Liver (tissue), 3 donors: ENCODE results near the gene CCDC51.
"Not testable (repeated sequence)": the region's sequence is repeated elsewhere in the genome, so short reads cannot be mapped to it uniquely, and the experiment has no call there.

ENCODE experiments used
- GABPA ChIP-seq, 2 donors: IDR thresholded peaks in 1 of 2; conservative IDR thresholded peaks in 1 of 2; 2 replicates each; pipeline ENCODE4 v1.6.1; 2016; ENCODE audit warnings: antibody characterized with exemption in 2 of 2, mild to moderate bottlenecking in 1 of 2, moderate library complexity in 1 of 2
- MAX ChIP-seq: IDR thresholded peaks from 2 replicates; pipeline ENCODE4 v1.6.1; 2016; ENCODE audit warnings: antibody characterized with exemption
- NR2F2 ChIP-seq: IDR thresholded peaks from 2 replicates; pipeline ENCODE4 v1.6.1; 2016; ENCODE audit warnings: antibody characterized with exemption
- REST ChIP-seq: IDR thresholded peaks from 2 replicates; pipeline ENCODE4 v1.6.1; 2016; ENCODE audit warnings: antibody characterized with exemption, mild to moderate bottlenecking
- TAF1 ChIP-seq: conservative IDR thresholded peaks from 2 replicates; pipeline ENCODE4 v1.6.1; 2016; ENCODE audit warnings: antibody characterized with exemption, mild to moderate bottlenecking
- YY1 ChIP-seq: IDR thresholded peaks from 2 replicates; pipeline ENCODE4 v1.6.1; 2016; ENCODE audit warnings: antibody characterized with exemption, mild to moderate bottlenecking
- TF ChIP-seq, protein P1 (sequence below): fragments of 150-350 bp; IDR thresholded peaks from 2 replicates; pipeline ENCODE4 v1.5.1; 2017; ENCODE audit warnings: improper control_type of control experiment, low read depth, low read length; ENCODE audit not compliant: missing input control
- TF ChIP-seq, protein P2 (sequence below): IDR thresholded peaks from 2 replicates; pipeline ENCODE4 v1.6.1; 2016; ENCODE audit warnings: antibody characterized with exemption
- donor health status: healthy.
- donor health status: healthy.

DNA sequence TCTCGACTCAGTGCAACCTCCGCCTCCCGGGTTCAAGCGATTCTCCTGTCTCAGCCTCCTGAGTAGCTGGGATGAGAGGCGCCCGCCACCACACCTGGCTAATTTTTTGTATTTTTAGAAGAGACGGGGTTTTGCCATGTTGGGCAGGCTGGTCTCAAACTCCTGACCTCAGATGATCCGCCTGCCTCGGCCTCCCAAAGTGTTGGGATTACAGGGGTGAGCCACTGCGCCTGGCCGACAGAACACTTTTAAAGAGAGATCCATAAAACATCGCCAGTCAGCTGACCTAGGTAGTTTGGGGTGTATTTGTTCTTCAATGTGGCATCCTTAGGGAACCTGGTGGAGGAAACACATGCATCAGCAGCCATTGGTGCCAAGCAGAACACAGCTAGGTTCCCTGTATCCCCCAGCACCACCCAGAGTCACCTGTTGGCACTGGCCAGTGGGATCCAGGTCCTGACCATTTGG, 38.5 kb downstream of the CCDC51 start:
- TF ChIP-seq, protein P1, sequence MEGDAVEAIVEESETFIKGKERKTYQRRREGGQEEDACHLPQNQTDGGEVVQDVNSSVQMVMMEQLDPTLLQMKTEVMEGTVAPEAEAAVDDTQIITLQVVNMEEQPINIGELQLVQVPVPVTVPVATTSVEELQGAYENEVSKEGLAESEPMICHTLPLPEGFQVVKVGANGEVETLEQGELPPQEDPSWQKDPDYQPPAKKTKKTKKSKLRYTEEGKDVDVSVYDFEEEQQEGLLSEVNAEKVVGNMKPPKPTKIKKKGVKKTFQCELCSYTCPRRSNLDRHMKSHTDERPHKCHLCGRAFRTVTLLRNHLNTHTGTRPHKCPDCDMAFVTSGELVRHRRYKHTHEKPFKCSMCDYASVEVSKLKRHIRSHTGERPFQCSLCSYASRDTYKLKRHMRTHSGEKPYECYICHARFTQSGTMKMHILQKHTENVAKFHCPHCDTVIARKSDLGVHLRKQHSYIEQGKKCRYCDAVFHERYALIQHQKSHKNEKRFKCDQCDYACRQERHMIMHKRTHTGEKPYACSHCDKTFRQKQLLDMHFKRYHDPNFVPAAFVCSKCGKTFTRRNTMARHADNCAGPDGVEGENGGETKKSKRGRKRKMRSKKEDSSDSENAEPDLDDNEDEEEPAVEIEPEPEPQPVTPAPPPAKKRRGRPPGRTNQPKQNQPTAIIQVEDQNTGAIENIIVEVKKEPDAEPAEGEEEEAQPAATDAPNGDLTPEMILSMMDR: not testable (repeated sequence)
- not testable (repeated sequence) for TF ChIP-seq YY1; NR2F2; REST; MAX; TAF1; GABPA (IDR thresholded peaks at IDR 0.05 in 1 of 2, conservative IDR thresholded peaks at IDR 0.05 in 1 of 2)
- TF ChIP-seq, protein P2, sequence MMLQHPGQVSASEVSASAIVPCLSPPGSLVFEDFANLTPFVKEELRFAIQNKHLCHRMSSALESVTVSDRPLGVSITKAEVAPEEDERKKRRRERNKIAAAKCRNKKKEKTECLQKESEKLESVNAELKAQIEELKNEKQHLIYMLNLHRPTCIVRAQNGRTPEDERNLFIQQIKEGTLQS: not testable (repeated sequence)
